HG03139 (cell line): Measurements from ENCODE around the gene HCLS1.
"Not testable (repeated sequence)": the region's sequence is repeated elsewhere in the genome, so short reads cannot be mapped to it uniquely, and the experiment has no call there.

Experiments used
- ATAC-seq: cut with Tn5 transposase; IDR thresholded peaks from one replicate; pipeline ENCODE4 v1.9.1; 2021; ENCODE audit not compliant: unreplicated experiment

Gene HCLS1, protein sequence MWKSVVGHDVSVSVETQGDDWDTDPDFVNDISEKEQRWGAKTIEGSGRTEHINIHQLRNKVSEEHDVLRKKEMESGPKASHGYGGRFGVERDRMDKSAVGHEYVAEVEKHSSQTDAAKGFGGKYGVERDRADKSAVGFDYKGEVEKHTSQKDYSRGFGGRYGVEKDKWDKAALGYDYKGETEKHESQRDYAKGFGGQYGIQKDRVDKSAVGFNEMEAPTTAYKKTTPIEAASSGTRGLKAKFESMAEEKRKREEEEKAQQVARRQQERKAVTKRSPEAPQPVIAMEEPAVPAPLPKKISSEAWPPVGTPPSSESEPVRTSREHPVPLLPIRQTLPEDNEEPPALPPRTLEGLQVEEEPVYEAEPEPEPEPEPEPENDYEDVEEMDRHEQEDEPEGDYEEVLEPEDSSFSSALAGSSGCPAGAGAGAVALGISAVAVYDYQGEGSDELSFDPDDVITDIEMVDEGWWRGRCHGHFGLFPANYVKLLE

DNA sequence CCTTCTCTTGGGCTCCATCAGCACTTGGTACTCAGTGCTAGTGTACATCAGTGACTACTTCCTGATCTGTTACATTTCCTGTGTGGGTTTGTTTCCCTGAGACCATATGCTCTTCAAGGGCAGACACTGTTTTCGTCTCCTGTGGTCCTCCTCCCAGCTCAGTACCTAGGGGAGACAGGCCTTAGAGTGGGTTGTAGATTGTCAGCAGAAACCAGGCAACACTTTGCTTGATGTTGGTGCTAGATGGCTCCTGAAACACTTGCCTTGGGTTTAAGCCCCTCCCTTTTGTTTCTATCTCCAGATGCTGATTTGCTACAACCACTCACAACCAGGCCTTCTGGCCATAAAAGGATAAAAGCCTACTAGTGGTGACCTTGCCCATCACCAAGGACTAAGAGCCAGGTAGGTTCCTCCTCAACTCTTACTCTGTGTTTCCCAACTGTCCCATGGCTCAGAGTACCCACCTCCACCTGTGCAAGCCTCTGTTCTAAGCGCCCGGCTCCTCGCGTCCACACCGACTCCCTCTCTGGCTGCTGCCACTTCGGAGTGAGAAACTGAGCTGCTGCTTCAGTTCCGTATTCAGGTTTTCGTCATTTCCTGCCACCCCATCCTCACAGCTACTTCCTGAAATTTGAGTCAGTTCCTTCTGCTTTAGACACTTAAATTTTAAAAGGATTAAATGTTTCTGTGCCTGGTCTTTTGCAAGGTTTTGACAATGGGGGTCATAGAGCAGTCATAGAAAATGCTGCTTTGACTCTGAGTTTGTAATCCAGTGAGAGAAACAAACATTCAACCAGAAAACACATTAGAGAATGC lies at the start of gene HCLS1:
TSS of gene HCLS1 (minus strand) at position 548 of the 816 bp plus-strand sequence. CDS start 2,556 bp downstream, outside the sequence.
- peak; percentile 75 for ATAC-seq

- no peak for ATAC-seq
Observed at GRCh38 chr3:121710347-121710746, 49.6 kb upstream of the HCLS1 start.

GRCh38 chr3:121707531-121708273 lies 47.0 kb upstream of the HCLS1 start:
- no peak for ATAC-seq

- ATAC-seq, result no peak
Observed at GRCh38 chr3:121705541-121705940, 44.8 kb upstream of the HCLS1 start.

DNA sequence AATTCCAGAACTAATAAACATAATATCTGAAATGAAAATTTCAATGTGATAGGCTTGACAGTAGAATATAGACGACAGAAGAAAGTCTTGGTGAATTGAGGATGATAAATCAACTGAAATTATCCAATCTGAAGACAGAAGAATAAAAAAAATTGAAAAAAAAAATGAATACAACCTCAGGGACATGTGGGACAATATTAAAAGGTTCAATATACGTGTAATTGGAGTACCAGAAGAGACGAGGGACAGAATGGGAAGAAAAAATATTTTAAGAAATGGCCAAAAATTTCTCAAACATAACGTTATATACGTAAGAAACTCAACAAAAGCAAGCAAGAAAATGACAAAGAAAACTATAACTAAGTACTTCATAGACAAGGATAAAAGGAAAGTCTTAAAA lies 43.3 kb upstream of the HCLS1 start:
- no peak for ATAC-seq

GRCh38 chr3:121698901-121699300 lies 38.2 kb upstream of the HCLS1 start:
- ATAC-seq, result no peak

DNA sequence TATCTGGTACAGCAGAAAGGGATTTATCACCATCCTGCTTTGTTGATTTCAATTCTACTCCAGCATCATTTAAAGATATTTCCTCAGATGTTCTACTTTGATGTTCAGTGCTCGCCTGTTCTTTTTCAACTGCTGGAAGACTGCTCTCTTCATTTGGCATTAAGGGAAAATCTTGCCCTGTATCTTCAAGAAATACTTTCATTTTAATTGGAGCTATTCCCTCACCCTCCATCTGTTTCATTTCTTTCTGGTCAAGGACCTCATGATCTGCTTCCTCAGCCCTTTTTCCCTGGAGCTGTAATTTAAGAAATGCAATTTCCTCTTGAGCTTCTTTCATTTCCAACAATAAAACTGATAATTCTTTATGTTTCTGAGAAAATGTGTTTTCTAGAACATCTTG lies 37.8 kb upstream of the HCLS1 start:
- ATAC-seq, result no peak

GRCh38 chr3:121696186-121696585 lies 35.5 kb upstream of the HCLS1 start:
- ATAC-seq, result no peak

GRCh38 chr3:121692010-121692699 lies 31.5 kb upstream of the HCLS1 start:
- ATAC-seq, result no peak

DNA sequence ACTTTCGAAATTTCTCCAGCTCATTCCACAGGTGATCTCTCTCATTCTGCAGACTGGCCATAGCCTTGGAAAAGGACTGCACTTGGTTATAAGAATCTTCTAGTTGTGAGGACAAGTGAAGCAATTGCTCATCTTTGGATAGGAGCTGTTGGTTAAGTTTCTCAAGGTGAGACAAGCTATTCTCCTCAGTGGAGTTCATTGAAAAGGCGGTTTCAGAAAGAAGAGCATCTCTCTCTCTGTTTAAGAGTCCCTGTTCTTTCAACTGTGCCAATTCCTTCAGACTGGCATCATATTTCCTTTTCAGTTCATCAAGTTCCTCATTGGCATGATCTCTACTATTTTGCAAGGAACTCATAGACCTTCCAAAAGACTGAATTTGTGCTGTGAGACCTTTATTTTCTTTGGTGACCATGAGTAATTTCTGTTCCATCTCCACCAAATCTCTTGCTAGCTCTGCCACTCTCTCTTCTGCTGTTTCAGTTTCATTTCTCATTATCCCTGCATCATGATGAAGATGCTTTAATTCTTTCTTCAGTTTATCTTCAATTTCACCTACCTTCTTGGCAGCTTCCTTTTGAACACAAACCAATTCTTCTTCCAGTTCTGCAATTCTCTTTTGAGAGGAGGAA lies 30.2 kb upstream of the HCLS1 start:
- ATAC-seq, result no peak

GRCh38 chr3:121688747-121689146 lies 28.0 kb upstream of the HCLS1 start:
- not testable (repeated sequence) for ATAC-seq

DNA sequence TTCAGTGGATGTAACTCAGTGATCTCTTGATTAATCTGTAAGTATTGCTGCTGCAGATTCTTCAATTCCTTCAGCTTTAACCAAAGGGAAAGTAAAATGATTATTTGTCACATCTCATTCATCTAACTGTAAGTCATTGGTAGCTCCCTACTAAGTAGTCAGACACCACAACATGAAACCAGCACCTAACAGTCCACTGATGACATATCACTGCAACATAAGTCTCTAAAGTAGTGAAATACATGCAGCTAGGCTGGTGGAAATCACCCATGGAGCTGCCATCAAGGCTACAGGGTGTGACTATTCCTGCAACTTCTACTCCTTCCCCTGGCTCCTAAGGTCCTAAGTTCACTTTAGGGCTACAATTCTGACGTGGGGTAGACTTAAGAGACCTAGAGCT lies 21.1 kb upstream of the HCLS1 start:
- no peak for ATAC-seq

DNA sequence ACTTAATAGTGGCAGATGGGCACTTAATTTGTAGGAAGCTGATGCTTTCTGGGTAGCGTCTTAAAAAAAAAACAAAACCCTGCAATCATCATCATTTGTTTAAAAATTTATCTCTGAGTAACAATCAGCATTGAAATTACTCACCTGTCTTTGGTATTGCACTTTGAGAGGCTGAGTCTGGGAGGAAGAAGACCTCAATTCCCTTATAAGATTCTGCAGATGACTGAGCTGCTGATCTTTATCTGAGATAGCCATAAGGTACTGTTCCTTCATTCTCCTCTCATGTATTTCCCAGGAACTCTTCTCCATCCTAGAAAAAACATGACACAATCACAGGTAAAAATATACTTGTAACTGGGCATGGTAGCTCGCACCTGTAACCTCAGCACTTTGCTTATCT lies 16.4 kb upstream of the HCLS1 start:
- ATAC-seq, result no peak

GRCh38 chr3:121670676-121671075 lies 10.0 kb upstream of the HCLS1 start:
- no peak for ATAC-seq

DNA sequence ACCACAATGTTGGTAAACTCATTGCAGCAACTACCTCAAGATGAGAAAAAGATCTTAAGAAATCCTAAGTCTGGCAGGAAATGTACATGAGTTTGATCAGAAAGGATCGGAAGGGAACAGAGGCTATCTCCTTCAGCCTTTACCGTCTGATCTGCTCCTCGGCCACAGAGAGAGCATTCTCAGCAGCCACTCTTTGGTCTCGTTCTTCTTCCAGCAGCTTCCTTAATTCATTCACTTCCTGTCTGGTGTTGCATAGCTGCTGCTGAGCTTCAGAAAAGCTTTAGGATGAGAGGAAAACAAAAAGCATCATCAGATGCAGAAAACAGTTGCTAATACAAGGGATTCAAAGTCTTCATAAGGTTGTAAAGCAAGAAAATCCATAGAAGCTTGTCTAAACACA lies 6.6 kb upstream of the HCLS1 start:
- ATAC-seq, result no peak

DNA sequence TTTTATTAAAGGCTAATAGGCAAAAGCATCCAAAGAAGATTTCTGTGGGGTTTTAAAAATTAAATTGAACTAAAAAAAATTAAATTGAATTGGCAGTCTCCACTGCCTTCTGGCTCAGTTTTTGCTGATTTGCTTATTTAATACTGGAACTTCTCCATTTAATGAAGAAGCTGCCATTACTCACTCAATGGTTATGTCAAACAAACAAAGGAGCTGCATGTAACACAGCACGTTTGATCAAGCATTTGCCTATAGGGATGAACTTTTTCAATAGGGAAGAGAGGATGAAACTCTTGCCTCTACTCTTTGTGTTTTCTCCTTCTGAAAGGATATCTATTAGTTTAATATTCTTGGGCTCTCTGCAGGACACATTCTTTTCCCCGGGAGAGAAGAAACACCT lies 4.8 kb upstream of the HCLS1 start:
- no peak for ATAC-seq

GRCh38 chr3:121663171-121663847 lies 2.6 kb upstream of the HCLS1 start:
- no peak for ATAC-seq

GRCh38 chr3:121662742-121663141 lies 2.0 kb upstream of the HCLS1 start:
- no peak for ATAC-seq

DNA sequence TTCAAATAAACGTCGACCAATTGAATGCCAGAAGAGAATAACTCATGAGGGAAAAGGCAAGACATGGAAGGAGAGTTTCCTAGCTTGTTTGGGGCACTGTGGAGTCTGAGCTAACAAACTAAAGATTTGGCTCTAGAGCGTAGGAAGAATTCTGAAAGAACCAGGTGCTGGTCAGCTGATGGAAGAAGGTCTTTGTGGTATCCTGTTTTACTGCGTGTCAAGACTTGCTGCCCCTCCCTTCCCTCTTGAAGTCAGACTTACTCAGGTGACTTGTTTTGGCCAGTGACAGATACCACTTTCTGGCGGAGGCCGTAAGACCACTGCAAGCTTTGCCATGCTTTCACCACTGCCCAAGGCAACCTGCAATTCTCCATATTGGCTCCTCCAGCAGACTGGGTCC lies 673 bp upstream of the HCLS1 start:
- no peak for ATAC-seq

- no peak for ATAC-seq
Observed at GRCh38 chr3:121659586-121659985, 1.1 kb downstream of the HCLS1 start.
